ENCODE data around the gene CAMSAP2. TPM values are rescaled to one million over a fixed set of nuclear protein-coding genes. Genes with fewer than 3 reads are reported as not detected.

Gene CAMSAP2
- total and polyA plus RNA-seq, 2 of the 8 experiments (the other 6 are each of a cell fraction or from before 2014, with no cell fraction given): 4.2 to 27.6 TPM

DNA sequence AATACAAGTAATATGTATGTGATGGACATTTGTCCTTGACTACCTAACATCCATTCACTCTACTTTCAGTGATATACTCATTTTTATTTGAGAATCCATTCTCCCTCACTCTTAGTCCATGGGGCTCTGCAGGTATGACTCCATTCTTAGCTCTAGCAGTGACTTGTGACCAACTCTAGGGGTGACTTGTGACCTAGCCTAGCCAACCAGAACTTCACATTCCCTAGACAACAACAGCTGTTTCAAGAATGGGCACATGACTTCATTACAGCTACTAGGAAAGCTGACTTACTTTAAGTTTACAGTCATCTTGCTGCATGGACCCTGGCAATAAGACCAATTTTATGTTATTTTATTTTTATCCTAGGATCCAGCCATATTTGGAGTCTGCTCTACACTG lies 45.4 kb upstream of the CAMSAP2 start:
- Histone ChIP-seq H2AK5ac (ENCODE audit: low read depth, low read length) (no peak overlapping the region), H2BK5ac (ENCODE audit: low read depth, low read length) (no peak overlapping the region), H4K8ac (ENCODE audit: extremely low read depth, insufficient read depth, low read length) (no peak overlapping the region), H4K20me1 (replicated peaks in 1 of 2; ENCODE audit: control insufficient read depth in 1 of 2, insufficient read depth in 2 of 2, low read length in 2 of 2) (no peaks in the 10 kb centered on the region), H3K27me3 (replicated peaks in 1 of 4; ENCODE audit: control insufficient read depth in 3 of 4, extremely low read depth in 1 of 4, insufficient read depth in 3 of 4, low read length in 3 of 4) (no peaks in the 10 kb centered on the region; a peak in 1 of 7 replicates), H2BK12ac (ENCODE audit: low read depth, low read length) (no peak overlapping the region), H2BK120ac (replicated peaks; ENCODE audit: low read depth, low read length) (no peak overlapping the region), H4K91ac (replicated peaks; ENCODE audit: insufficient read length, low read length) (no peak overlapping the region), H3K18ac (ENCODE audit: extremely low read depth, low read length) (no peak overlapping the region), H3K23ac (ENCODE audit: insufficient read length) (no peak overlapping the region), H3K4me2 (ENCODE audit: insufficient read depth in 1 of 2, low read depth in 2 of 2, low read length in 2 of 2) (no peak overlapping the region), H3K79me1 (ENCODE audit: low read depth, low read length) (no peaks in the 10 kb centered on the region), H3K4me1 (replicated peaks in 1 of 4; ENCODE audit: control insufficient read depth in 3 of 4, insufficient read depth in 4 of 4, low read length in 3 of 4) (no peaks in the 10 kb centered on the region), H2BK20ac (ENCODE audit: low read length) (no peak overlapping the region), H3K79me2 (ENCODE audit: control insufficient read depth in 1 of 2, insufficient read depth in 2 of 2, low read length in 2 of 2) (no peaks in the 10 kb centered on the region), H3K56ac (replicated peaks; ENCODE audit: insufficient read length, low read depth, low read length) (no peak overlapping the region), H3K9me3 (ENCODE audit: insufficient read depth in 2 of 2, low read depth in 1 of 2, low read length in 1 of 2) (no peaks in the 10 kb centered on the region), H4K5ac (ENCODE audit: insufficient read length, low read depth, low read length) (no peak overlapping the region), H2AFZ (ENCODE audit: low read length) (no peak overlapping the region), H3K23me2 (ENCODE audit: low read depth, low read length) (no peaks in the 10 kb centered on the region), H3K36me3 (ENCODE audit: control insufficient read depth in 2 of 4, insufficient read depth in 4 of 4, low read length in 3 of 4) (no peaks in the 10 kb centered on the region), H3K4me3 (ENCODE audit: extremely low read depth in 1 of 4, insufficient read depth in 2 of 4, low read depth in 3 of 4, low read length in 4 of 4) (no peak overlapping the region), H2BK15ac (ENCODE audit: low read length) (no peak overlapping the region), H3K14ac (ENCODE audit: insufficient read length) (no peak overlapping the region), H3K9ac (replicated peaks in 1 of 4; ENCODE audit: extremely low read depth in 1 of 4, low read depth in 3 of 4, low read length in 3 of 4) (no peak overlapping the region), H3K27ac (ENCODE audit: low read depth, low read length) (no peak overlapping the region), H3K4ac (replicated peaks; ENCODE audit: insufficient read length, low read depth, low read length) (no peak overlapping the region)
- POLR2A ChIA-PET (ENCODE audit: partially characterized antibody): no interaction called here
- DNase-seq (ENCODE audit: low read depth in 1 of 2, low spot score in 2 of 2) (no peak), FAIRE-seq (no peak)
- TF ChIP-seq RFX5 (IDR thresholded peaks at IDR 0.05; ENCODE audit: borderline replicate concordance, low read depth, low read length) (no peak), MAFK (IDR thresholded peaks at IDR 0.05; ENCODE audit: low read depth, low read length) (no peak), RBBP5 (IDR thresholded peaks at IDR 0.05; ENCODE audit: borderline replicate concordance, low read depth, low read length) (no peak), GTF2F1 (IDR thresholded peaks at IDR 0.05; ENCODE audit: borderline replicate concordance, low read depth, low read length) (no peak), BCL11A (IDR thresholded peaks at IDR 0.05; ENCODE audit: low read depth in 2 of 2, low read length in 2 of 2) (no peak), BRCA1 (IDR thresholded peaks at IDR 0.05; ENCODE audit: low read depth, low read length) (no peak), CEBPB (IDR thresholded peaks at IDR 0.05; ENCODE audit: low read depth, low read length) (no peak), RAD21 (IDR thresholded peaks at IDR 0.05 in 1 of 2, conservative IDR thresholded peaks at IDR 0.05 in 1 of 2; ENCODE audit: low read depth in 2 of 2, low read length in 2 of 2) (no peak), POLR2AphosphoS5 (IDR thresholded peaks at IDR 0.05; ENCODE audit: low read depth, low read length) (no peak), TAF1 (IDR thresholded peaks at IDR 0.05; ENCODE audit: low read depth, low read length) (no peak), KDM4A (IDR thresholded peaks at IDR 0.05; ENCODE audit: low read depth, low read length, severe bottlenecking) (no peak)
- TF ChIP-seq, protein P1, sequence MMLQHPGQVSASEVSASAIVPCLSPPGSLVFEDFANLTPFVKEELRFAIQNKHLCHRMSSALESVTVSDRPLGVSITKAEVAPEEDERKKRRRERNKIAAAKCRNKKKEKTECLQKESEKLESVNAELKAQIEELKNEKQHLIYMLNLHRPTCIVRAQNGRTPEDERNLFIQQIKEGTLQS (IDR thresholded peaks at IDR 0.05; ENCODE audit: insufficient read depth, low read depth, low read length): no peak
- TF ChIP-seq, protein P2, sequence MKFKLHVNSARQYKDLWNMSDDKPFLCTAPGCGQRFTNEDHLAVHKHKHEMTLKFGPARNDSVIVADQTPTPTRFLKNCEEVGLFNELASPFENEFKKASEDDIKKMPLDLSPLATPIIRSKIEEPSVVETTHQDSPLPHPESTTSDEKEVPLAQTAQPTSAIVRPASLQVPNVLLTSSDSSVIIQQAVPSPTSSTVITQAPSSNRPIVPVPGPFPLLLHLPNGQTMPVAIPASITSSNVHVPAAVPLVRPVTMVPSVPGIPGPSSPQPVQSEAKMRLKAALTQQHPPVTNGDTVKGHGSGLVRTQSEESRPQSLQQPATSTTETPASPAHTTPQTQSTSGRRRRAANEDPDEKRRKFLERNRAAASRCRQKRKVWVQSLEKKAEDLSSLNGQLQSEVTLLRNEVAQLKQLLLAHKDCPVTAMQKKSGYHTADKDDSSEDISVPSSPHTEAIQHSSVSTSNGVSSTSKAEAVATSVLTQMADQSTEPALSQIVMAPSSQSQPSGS (IDR thresholded peaks at IDR 0.05; ENCODE audit: low read length): no peak
- CTCF ChIA-PET (ENCODE audit: partially characterized antibody): interaction anchor here (0.6 to 1.4 kb wide), 4 partner anchors 10 to 109 kb away, joined by 3 to 5 read pairs (median 4); no protein-coding TSS in a partner anchor
